WERI-Rb-1 (cell line): Measurements from ENCODE around the gene TCP11.
"Not testable (repeated sequence)": the region's sequence is repeated elsewhere in the genome, so short reads cannot be mapped to it uniquely, and the experiment has no call there.

Experiments
- DNase-seq: peaks from one replicate; pipeline ENCODE4 v3.0.0-alpha.2; 2020
- H3K27ac ChIP-seq: fragments of 250-450 bp; sonication (Bioruptor Pico); 2 replicates; pipeline ENCODE4 v1.5.1; 2020; ENCODE audit warnings: mild to moderate bottlenecking, moderate library complexity
- H3K27me3 ChIP-seq: fragments of 250-450 bp; sonication (Bioruptor Pico); 2 replicates; pipeline ENCODE4 v1.5.1; 2021; ENCODE audit warnings: mild to moderate bottlenecking, low read depth, moderate library complexity; ENCODE audit not compliant: insufficient read depth, severe bottlenecking
- H3K36me3 ChIP-seq: fragments of 250-450 bp; sonication (Bioruptor Pico); 2 replicates; pipeline ENCODE4 v1.5.1; 2020; ENCODE audit warnings: mild to moderate bottlenecking, moderate library complexity
- H3K4me3 ChIP-seq: 2 replicates; pipeline ENCODE4 v1.5.1; 2011; ENCODE audit warnings: low read depth, mild to moderate bottlenecking, control low read depth, low read length
- H3K9me3 ChIP-seq: fragments of 250-450 bp; sonication (Bioruptor Pico); 2 replicates; pipeline ENCODE4 v1.5.1; 2021; ENCODE audit warnings: mild to moderate bottlenecking, moderate library complexity; ENCODE audit not compliant: severe bottlenecking
- CTCF ChIP-seq: IDR thresholded peaks from 2 replicates; pipeline ENCODE4 v1.5.1; 2011; ENCODE audit warnings: low read depth, mild to moderate bottlenecking, control low read depth, inconsistent platforms, low read length

Gene TCP11

GRCh38 chr6:35142588-35143569, 1.7 kb upstream of the TCP11 start:
- DNase-seq = no peak

GRCh38 chr6:35140639-35141006, 516 bp downstream of the TCP11 start:
- DNase-seq = no peak
- no peaks in the 10 kb centered on the region for H3K9me3 ChIP-seq
- no peak for TF ChIP-seq CTCF
- H3K36me3 ChIP-seq = no peaks in the 10 kb centered on the region
- no peak overlapping the region for H3K27ac ChIP-seq
- H3K4me3 ChIP-seq = no peak overlapping the region
- H3K27me3 ChIP-seq = no peaks in the 10 kb centered on the region

More at GRCh38 chr6:35142588-35143569, 1.7 kb upstream of the TCP11 start:
- Histone ChIP-seq H3K27ac (no peak overlapping the region), H3K4me3 (no peak overlapping the region), H3K27me3 (no peaks in the 10 kb centered on the region), H3K9me3 (no peaks in the 10 kb centered on the region), H3K36me3 (no peaks in the 10 kb centered on the region)
- no peak for TF ChIP-seq CTCF

DNA sequence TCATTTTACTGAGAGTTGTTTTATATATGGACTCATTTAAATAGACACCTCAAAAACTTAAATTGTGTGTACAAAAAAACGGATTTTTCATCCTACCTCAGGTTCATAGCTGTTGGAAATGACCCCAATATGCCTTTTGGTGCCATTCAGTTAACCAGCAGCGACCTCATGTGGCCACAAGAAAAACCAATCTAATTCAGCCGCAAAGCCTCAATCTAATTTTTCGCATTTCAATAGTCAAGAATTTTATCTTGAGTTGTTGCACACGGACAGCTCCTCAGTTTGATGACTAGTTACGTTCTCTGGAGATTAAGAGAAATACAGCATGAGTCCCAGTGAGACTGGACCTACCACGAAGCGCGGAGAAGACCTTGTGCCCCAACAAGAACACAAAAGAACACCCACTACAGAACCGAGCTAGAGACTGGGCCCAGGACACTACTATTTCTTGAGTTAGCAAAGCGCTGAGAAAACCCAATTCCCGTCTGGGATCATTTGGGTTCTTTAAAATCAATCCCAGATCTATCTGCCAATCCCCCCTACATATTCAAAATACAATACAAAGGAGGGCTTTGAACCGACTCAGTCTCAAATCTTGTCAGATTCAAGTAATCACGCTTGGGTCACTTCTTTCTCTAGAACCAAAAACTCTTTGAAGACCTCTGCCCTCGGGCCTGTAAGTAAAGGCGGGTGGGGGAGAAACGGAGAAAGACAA, 1.1 kb downstream of the TCP11 start:
- Histone ChIP-seq H3K9me3 (no peaks in the 10 kb centered on the region), H3K27ac (no peak overlapping the region), H3K4me3 (no peak overlapping the region), H3K27me3 (no peaks in the 10 kb centered on the region), H3K36me3 (no peaks in the 10 kb centered on the region)
- peak; percentile 72 for DNase-seq
- TF ChIP-seq CTCF = peak; percentile 78

GRCh38 chr6:35139470-35139869, 1.7 kb downstream of the TCP11 start:
- Histone ChIP-seq H3K36me3 (no peaks in the 10 kb centered on the region), H3K27ac (no peak overlapping the region), H3K4me3 (no peak overlapping the region), H3K9me3 (no peaks in the 10 kb centered on the region), H3K27me3 (no peaks in the 10 kb centered on the region)
- no peak for DNase-seq
- no peak for TF ChIP-seq CTCF

GRCh38 chr6:35138191-35138590, 2.9 kb downstream of the TCP11 start:
- not testable (repeated sequence) for H3K36me3 ChIP-seq, H3K27ac ChIP-seq, H3K4me3 ChIP-seq, H3K9me3 ChIP-seq, H3K27me3 ChIP-seq, DNase-seq

DNA sequence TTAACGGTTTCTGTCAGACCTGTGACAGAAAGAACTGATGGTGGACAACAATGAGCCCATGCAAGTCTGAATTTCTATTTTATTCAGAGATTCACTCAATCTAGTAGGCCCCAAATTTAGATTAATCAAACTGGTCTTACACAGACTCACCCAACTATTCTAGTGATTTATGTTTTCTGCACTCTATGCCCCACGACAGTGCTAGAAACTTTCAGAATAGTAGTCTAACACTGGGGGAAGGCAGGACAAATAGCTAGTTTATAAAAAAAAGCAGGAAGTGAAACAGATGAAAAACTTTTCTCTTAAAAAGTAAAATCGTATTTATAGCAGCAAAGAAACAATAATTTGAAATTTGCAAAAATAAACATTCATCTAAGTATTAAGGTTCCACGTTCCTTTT, 5.0 kb downstream of the TCP11 start:
- TF ChIP-seq CTCF = no peak
- H3K27me3 ChIP-seq = no peaks in the 10 kb centered on the region
- H3K4me3 ChIP-seq = no peak overlapping the region
- H3K27ac ChIP-seq = no peak overlapping the region
- no peaks in the 10 kb centered on the region for H3K9me3 ChIP-seq
- DNase-seq = no peak
- H3K36me3 ChIP-seq = no peaks in the 10 kb centered on the region
